GM23248 (cell line): ENCODE data around the gene CHST1.

Source experiments
- EZH2 ChIP-seq: fragments of 200-600 bp; sonication (generic); IDR thresholded peaks from 2 replicates; pipeline ENCODE4 v1.6.1; 2018; ENCODE audit warnings: antibody characterized with exemption, mild to moderate bottlenecking; ENCODE audit not compliant: insufficient read depth, poor library complexity, severe bottlenecking
- EZH2phosphoT487 ChIP-seq: fragments of 200-600 bp; sonication (generic); IDR thresholded peaks from 2 replicates; pipeline ENCODE4 v1.6.1; 2018; ENCODE audit warnings: antibody characterized with exemption, moderate library complexity, mild to moderate bottlenecking, low read depth; ENCODE audit not compliant: insufficient read depth

DNA sequence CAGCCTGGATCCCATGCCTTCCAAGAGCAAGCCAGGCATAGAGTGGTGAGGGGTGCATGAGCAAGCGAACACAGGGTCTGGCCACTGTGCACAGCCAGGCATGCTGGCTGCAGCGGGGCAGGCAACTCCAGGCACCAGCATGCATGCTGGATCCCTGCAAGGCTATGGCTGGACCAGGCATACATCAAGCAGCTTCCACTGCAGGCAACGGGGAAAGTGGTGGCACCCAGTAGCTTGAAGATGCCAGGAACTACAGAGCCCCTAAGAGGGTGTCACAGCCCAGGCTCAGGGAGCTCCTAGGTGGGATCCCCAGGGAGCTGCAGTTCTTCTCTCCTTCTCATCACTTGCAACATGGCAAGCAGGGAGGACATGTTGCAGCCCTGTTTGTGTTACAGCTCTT lies 45.2 kb downstream of the CHST1 start:
- no peak for TF ChIP-seq EZH2
- TF ChIP-seq EZH2phosphoT487: no peak
